ENCODE results near the gene KCNK10.

KCNK10 gene

GRCh38 chr14:88142997-88143396, 180.1 kb downstream of the KCNK10 start:
- H3K36me3 ChIP-seq (ENCODE audit: insufficient read depth, low read length): no peaks in the 10 kb centered on the region
- H3K79me2 ChIP-seq (ENCODE audit: insufficient read depth, low read length): no peaks in the 10 kb centered on the region
- no peaks in the 10 kb centered on the region for H3K27me3 ChIP-seq (ENCODE audit: insufficient read depth, low read length, poor library complexity, severe bottlenecking)
- no peaks in the 10 kb centered on the region for H3K4me1 ChIP-seq (ENCODE audit: insufficient read depth, low read length, poor library complexity, severe bottlenecking)
- no peaks in the 10 kb centered on the region; the same call in 1 of the 2 replicates for H3K9me3 ChIP-seq (ENCODE audit: insufficient read depth, low read depth, low read length)
- H4K20me1 ChIP-seq (ENCODE audit: insufficient read depth, low read length, poor library complexity, severe bottlenecking): no peaks in the 10 kb centered on the region
- no peak overlapping the region for H3K4me2 ChIP-seq (ENCODE audit: low read depth, low read length, poor library complexity, severe bottlenecking)
- TF ChIP-seq CTCF (conservative IDR thresholded peaks at IDR 0.05; ENCODE audit: low read length) (no peak), EZH2phosphoT487 (IDR thresholded peaks at IDR 0.05; ENCODE audit: borderline replicate concordance) (no peak)
- no peak overlapping the region for H2AFZ ChIP-seq (ENCODE audit: low read length)
- no peaks in the 10 kb centered on the region for H3F3A ChIP-seq (ENCODE audit: low read depth)
- no peak overlapping the region for H3K4me3 ChIP-seq (ENCODE audit: low read length, poor library complexity, severe bottlenecking)
- no peaks in the 10 kb centered on the region for H3K9me2 ChIP-seq (replicated peaks; ENCODE audit: low read depth, low read length)
- H3K9ac ChIP-seq (ENCODE audit: low read depth, low read length, poor library complexity, severe bottlenecking): no peak overlapping the region

GRCh38 chr14:88140874-88141273, 182.2 kb downstream of the KCNK10 start:
- TF ChIP-seq CTCF (conservative IDR thresholded peaks at IDR 0.05; ENCODE audit: low read length): no peak
- no peak for TF ChIP-seq EZH2phosphoT487 (IDR thresholded peaks at IDR 0.05; ENCODE audit: borderline replicate concordance)
- Histone ChIP-seq H3F3A (ENCODE audit: low read depth) (no peaks in the 10 kb centered on the region), H3K36me3 (ENCODE audit: insufficient read depth, low read length) (no peaks in the 10 kb centered on the region), H2AFZ (ENCODE audit: low read length) (no peak overlapping the region), H3K9me2 (replicated peaks; ENCODE audit: low read depth, low read length) (no peaks in the 10 kb centered on the region), H3K9me3 (ENCODE audit: insufficient read depth, low read depth, low read length) (no peaks in the 10 kb centered on the region), H3K27me3 (ENCODE audit: insufficient read depth, low read length, poor library complexity, severe bottlenecking) (no peaks in the 10 kb centered on the region), H3K79me2 (ENCODE audit: insufficient read depth, low read length) (no peaks in the 10 kb centered on the region), H3K4me1 (ENCODE audit: insufficient read depth, low read length, poor library complexity, severe bottlenecking) (peaks cover 9% of the 10 kb centered on the region), H3K4me2 (ENCODE audit: low read depth, low read length, poor library complexity, severe bottlenecking) (no peak overlapping the region), H4K20me1 (ENCODE audit: insufficient read depth, low read length, poor library complexity, severe bottlenecking) (no peaks in the 10 kb centered on the region), H3K9ac (ENCODE audit: low read depth, low read length, poor library complexity, severe bottlenecking) (no peak overlapping the region), H3K4me3 (ENCODE audit: low read length, poor library complexity, severe bottlenecking) (no peak overlapping the region)

- no peak for TF ChIP-seq EZH2phosphoT487 (IDR thresholded peaks at IDR 0.05; ENCODE audit: borderline replicate concordance)
- no peak for TF ChIP-seq CTCF (conservative IDR thresholded peaks at IDR 0.05; ENCODE audit: low read length)
- Histone ChIP-seq H3F3A (ENCODE audit: low read depth) (no peaks in the 10 kb centered on the region), H3K4me3 (ENCODE audit: low read length, poor library complexity, severe bottlenecking) (no peak overlapping the region), H3K36me3 (ENCODE audit: insufficient read depth, low read length) (no peaks in the 10 kb centered on the region), H3K4me2 (ENCODE audit: low read depth, low read length, poor library complexity, severe bottlenecking) (peak overlapping the region; percentile 7), H3K9me2 (replicated peaks; ENCODE audit: low read depth, low read length) (no peaks in the 10 kb centered on the region), H3K4me1 (ENCODE audit: insufficient read depth, low read length, poor library complexity, severe bottlenecking) (peaks cover 9% of the 10 kb centered on the region), H3K27me3 (ENCODE audit: insufficient read depth, low read length, poor library complexity, severe bottlenecking) (no peaks in the 10 kb centered on the region), H4K20me1 (ENCODE audit: insufficient read depth, low read length, poor library complexity, severe bottlenecking) (no peaks in the 10 kb centered on the region), H3K9me3 (ENCODE audit: insufficient read depth, low read depth, low read length) (peaks cover 14% of the 10 kb centered on the region; the same call in 1 of the 2 replicates), H3K9ac (ENCODE audit: low read depth, low read length, poor library complexity, severe bottlenecking) (no peak overlapping the region), H3K79me2 (ENCODE audit: insufficient read depth, low read length) (no peaks in the 10 kb centered on the region), H2AFZ (ENCODE audit: low read length) (peak overlapping the region; percentile 31; the same call in 1 of the 2 replicates)
Measured at GRCh38 chr14:88137327-88137726, 185.7 kb downstream of the KCNK10 start.
